ENCODE data around the gene PDE8A.
"Not testable (repeated sequence)": the region's sequence is repeated elsewhere in the genome, so short reads cannot be mapped to it uniquely, and the experiment has no call there.

The PDE8A gene

GRCh38 chr15:84961114-84961452, 20.6 kb upstream of the PDE8A start:
- DNase-seq: no peak

GRCh38 chr15:84961707-84962106, 19.9 kb upstream of the PDE8A start:
- DNase-seq: no peak

- no peak for DNase-seq
These were observed 18.7 kb upstream of the PDE8A start for GRCh38 chr15:84962955-84963354.

- DNase-seq: no peak
These were observed 14.3 kb upstream of the PDE8A start for GRCh38 chr15:84967380-84967779.

GRCh38 chr15:84968301-84968700, 13.4 kb upstream of the PDE8A start:
- no peak for DNase-seq

GRCh38 chr15:84969257-84969656, 12.4 kb upstream of the PDE8A start:
- DNase-seq: no peak

- DNase-seq: no peak
These were observed 10.8 kb upstream of the PDE8A start for GRCh38 chr15:84970843-84971242.

GRCh38 chr15:84973492-84974460, 7.9 kb upstream of the PDE8A start:
- DNase-seq: no peak

GRCh38 chr15:84975871-84976351, 5.7 kb upstream of the PDE8A start:
- no peak for DNase-seq

- DNase-seq: no peak
These were observed 4.8 kb upstream of the PDE8A start for GRCh38 chr15:84976746-84977345.

- no peak for DNase-seq
These were observed 2.0 kb upstream of the PDE8A start for GRCh38 chr15:84979651-84980050.

- DNase-seq: peak; percentile 85
These were observed 1.2 kb upstream of the PDE8A start for GRCh38 chr15:84980196-84981053.

- DNase-seq: peak; percentile 94
These were observed 474 bp upstream of the PDE8A start for GRCh38 chr15:84981054-84981710.

GRCh38 chr15:84982301-84982920, 755 bp downstream of the PDE8A start:
- DNase-seq: no peak

- no peak for DNase-seq
These were observed 1.6 kb downstream of the PDE8A start for GRCh38 chr15:84983294-84983693.

- DNase-seq: no peak
These were observed 2.1 kb downstream of the PDE8A start for GRCh38 chr15:84983711-84984110.

GRCh38 chr15:84985158-84985557, 3.5 kb downstream of the PDE8A start:
- DNase-seq: no peak

- DNase-seq: not testable (repeated sequence)
These were observed 5.7 kb downstream of the PDE8A start for GRCh38 chr15:84987351-84987750.

GRCh38 chr15:84987949-84988624, 6.4 kb downstream of the PDE8A start:
- DNase-seq: no peak

- DNase-seq: no peak
These were observed 7.4 kb downstream of the PDE8A start for GRCh38 chr15:84988909-84989644.

- no peak for DNase-seq
These were observed 8.9 kb downstream of the PDE8A start for GRCh38 chr15:84990507-84990906.

Data from hematopoietic multipotent progenitor cell treated with erythropoietin and hydrocortisone succinate and interleukin-3 and kit ligand, for 8 days (in vitro differentiated cells).